HG03108 (cell line): ENCODE measurements around the gene APOBEC2.
"Not testable (repeated sequence)": the region's sequence is repeated elsewhere in the genome, so short reads cannot be mapped to it uniquely, and the experiment has no call there.

Experiments
- ATAC-seq: cut with Tn5 transposase; IDR thresholded peaks from one replicate; pipeline ENCODE4 v1.9.1; 2021; ENCODE audit warnings: moderate library complexity; ENCODE audit not compliant: unreplicated experiment

Gene APOBEC2

GRCh38 chr6:41053041-41053440 lies at the start of gene APOBEC2:
Gene APOBEC2 (plus strand): TSS chr6:41053202. CDS start chr6:41053348, 146 bp downstream.
- no peak for ATAC-seq

GRCh38 chr6:41006217-41006616 lies 46.8 kb upstream of the APOBEC2 start:
- ATAC-seq: not testable (repeated sequence)

GRCh38 chr6:41006980-41007379 lies 46.0 kb upstream of the APOBEC2 start:
- not testable (repeated sequence) for ATAC-seq

- ATAC-seq: no peak
These were observed 45.0 kb upstream of the APOBEC2 start for GRCh38 chr6:41008011-41008410.

- ATAC-seq: no peak
These were observed 43.3 kb upstream of the APOBEC2 start for GRCh38 chr6:41009669-41010068.

- no peak for ATAC-seq
These were observed 41.3 kb upstream of the APOBEC2 start for GRCh38 chr6:41011673-41012072.

GRCh38 chr6:41013466-41014153 lies 39.4 kb upstream of the APOBEC2 start:
- no peak for ATAC-seq

GRCh38 chr6:41014780-41015179 lies 38.2 kb upstream of the APOBEC2 start:
- ATAC-seq: no peak

GRCh38 chr6:41015860-41016259 lies 37.1 kb upstream of the APOBEC2 start:
- not testable (repeated sequence) for ATAC-seq

GRCh38 chr6:41017663-41018062 lies 35.3 kb upstream of the APOBEC2 start:
- no peak for ATAC-seq

- ATAC-seq: no peak
These were observed 31.2 kb upstream of the APOBEC2 start for GRCh38 chr6:41021832-41022231.

GRCh38 chr6:41022294-41022693 lies 30.7 kb upstream of the APOBEC2 start:
- ATAC-seq: no peak

GRCh38 chr6:41023114-41023513 lies 29.9 kb upstream of the APOBEC2 start:
- no peak for ATAC-seq

- no peak for ATAC-seq
These were observed 27.0 kb upstream of the APOBEC2 start for GRCh38 chr6:41025966-41026530.

GRCh38 chr6:41027241-41027640 lies 25.8 kb upstream of the APOBEC2 start:
- no peak for ATAC-seq

- peak; percentile 77 for ATAC-seq
These were observed 25.0 kb upstream of the APOBEC2 start for GRCh38 chr6:41027799-41028560.

- peak; percentile 35 for ATAC-seq
These were observed 24.2 kb upstream of the APOBEC2 start for GRCh38 chr6:41028561-41029412.

GRCh38 chr6:41032830-41033229 lies 20.2 kb upstream of the APOBEC2 start:
- no peak for ATAC-seq

- no peak for ATAC-seq
These were observed 19.2 kb upstream of the APOBEC2 start for GRCh38 chr6:41033776-41034175.

GRCh38 chr6:41036186-41036585 lies 16.8 kb upstream of the APOBEC2 start:
- ATAC-seq: no peak

- ATAC-seq: no peak
These were observed 16.4 kb upstream of the APOBEC2 start for GRCh38 chr6:41036601-41037000.
